Stimulated activated CD8-positive, alpha-beta memory T cell treated with anti-CD3 and anti-CD28 coated beads, Interleukin-7, amount 100 ng/mL, for 48 hours (primary cell): Measurements from ENCODE around the gene RACK1.
A peak's percentile ranks its signal among the peaks of the same experiment; 100 is the strongest.

Source experiments
- DNase-seq, 2 donors: peaks; one replicate each; pipeline ENCODE4 v3.0.0-alpha.2; 2020; ENCODE audit warnings: low read depth in 1 of 2; ENCODE audit errors: extremely low read depth in 1 of 2

RACK1 gene

DNA sequence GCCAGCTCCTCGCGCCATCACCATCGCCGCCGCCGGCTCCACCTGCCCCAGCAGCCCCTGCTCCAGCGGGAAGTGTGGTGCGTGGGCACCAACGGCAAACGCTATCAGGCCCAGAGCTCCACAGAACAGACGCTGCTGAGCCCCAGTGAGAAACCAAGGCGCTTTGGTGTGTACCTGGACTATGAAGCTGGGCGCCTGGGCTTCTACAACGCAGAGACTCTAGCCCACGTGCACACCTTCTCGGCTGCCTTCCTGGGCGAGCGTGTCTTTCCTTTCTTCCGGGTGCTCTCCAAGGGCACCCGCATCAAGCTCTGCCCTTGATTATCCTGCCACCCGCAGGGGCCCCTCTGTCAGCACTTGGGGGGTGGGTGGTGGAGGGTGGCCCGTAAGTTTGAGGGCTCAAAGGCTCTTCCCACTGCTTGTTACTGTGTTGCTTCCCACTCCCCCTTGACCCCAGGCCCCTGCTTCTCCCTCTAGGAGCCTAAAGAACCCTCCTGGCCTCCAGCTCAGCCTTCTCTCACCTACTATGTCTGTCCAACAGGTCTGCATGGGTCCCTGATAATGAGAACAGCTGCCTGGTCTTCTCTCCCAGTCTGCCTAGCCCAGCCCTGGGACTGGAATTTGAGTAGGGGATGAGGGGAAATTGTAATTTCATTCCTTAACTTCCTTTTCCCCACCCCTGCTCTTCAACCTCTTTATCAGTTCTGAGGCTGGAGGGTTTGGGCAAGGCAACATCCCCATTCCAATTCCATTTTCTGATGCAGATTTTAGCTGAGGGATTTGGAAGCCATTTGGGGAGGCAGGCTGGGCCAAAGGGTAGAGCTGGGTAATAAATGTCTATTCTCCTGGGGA, 9.0 kb downstream of the RACK1 start:
- no peak for DNase-seq

DNA sequence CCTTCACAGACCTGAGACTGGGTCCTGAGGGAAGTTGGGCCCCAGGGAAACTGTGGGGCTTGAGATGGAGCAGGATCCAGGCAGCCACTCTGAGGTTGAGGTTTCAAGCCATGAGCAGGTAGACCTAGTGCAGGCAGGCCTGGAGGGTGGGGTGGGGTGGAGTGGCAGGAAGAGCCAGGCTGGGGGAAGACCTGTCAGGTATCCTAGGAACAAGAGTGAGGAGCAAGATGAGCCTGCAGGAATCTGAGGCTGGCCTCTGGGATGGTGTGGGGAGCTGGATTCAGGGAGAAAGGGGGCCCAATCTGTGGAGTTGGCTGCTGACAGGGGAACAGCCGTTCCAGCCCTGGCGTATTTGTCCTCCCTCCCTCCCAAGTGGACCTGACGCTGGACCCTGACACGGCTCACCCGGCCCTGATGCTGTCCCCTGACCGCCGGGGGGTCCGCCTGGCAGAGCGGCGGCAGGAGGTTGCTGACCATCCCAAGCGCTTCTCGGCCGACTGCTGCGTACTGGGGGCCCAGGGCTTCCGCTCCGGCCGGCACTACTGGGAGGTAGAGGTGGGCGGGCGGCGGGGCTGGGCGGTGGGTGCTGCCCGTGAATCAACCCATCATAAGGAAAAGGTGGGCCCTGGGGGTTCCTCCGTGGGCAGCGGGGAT, 9.8 kb downstream of the RACK1 start:
- DNase-seq = no peak

DNA sequence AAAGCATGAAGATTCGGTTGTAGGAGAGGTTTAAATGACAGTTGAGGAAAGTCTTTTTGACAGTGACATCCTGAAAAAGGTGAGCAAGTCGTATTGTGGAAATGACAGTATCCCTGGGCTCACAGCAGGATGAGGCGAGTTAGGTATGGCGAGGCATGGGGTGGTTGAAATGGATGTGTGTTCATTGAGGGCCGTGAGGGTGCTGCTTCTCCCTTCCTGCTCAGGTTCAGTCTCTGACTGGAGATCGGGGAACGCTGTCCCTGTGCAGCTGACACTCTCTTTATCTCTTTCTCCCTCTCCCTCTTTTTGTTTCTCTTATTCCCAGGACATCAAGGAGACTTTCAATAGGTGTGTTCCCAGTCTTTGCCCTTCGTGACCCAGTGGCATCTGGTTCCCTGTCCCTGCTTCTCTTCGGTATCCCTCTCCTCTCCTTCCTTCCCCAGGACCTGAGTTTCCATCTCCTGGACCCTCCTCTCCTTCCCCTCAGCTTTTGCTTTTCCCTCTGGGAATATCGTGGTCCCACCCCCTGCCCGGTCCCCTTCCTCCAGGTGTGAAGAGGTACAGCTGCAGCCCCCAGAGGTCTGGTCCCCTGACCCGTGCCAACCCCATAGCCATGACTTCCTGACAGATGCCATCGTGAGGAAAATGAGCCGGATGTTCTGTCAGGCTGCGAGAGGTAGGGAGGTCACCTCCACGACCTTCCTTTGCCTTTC, 10.5 kb downstream of the RACK1 start:
- DNase-seq = no peak

DNA sequence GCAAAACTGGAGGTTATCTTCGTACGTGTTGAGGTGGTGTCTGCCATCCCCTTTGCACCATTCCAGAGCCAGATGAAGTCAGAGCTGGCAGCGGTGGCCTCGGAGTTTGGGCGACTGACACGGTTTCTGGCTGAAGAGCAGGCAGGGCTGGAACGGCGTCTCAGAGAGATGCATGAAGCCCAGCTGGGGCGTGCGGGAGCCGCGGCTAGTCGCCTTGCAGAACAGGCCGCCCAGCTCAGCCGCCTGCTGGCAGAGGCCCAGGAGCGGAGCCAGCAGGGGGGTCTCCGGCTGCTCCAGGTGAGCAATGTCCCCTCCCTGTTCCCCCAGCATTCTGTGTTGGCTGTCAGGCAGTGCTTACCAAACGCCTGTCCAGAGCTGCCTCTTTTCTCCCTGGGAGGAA, 11.1 kb downstream of the RACK1 start:
- no peak for DNase-seq

DNA sequence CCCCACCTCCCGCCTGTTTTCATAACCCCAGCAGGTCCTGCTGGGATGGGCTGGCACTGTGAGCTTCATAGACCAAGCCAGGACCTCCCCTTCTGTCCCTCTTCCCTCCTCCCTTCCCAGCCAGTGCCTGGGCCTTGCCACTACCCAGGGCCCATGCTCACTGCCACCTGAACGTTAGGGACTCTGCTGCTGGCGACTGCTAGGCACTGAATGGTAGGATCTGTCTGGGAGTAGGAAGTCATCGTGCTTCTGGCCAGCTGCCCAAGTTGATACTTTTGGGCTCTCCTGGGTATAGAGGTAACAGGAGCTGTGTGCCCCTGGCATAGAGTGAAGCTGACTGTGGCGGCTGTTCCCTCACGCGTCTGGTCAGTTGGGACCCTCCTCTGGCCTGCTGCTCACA, 12.3 kb downstream of the RACK1 start:
- no peak for DNase-seq

DNA sequence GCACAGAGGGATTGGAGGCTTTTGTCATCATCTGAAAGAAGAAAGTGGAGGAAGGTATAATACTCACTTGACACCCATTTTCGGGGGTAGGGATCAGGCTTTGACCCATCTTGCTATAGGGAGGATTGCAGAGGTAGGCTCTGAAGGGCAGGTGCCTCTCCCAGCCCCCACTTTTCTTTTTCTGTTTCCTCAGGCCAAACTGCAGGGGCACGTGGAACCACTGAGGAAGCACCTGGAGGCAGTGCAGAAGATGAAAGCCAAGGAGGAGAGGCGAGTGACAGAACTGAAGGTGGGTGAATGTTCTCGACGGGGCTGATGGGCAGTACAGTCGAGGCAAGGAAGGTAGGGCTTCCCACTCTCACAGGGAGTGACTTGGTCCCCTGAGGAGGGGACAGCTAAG, 13.2 kb downstream of the RACK1 start:
- DNase-seq = no peak

DNA sequence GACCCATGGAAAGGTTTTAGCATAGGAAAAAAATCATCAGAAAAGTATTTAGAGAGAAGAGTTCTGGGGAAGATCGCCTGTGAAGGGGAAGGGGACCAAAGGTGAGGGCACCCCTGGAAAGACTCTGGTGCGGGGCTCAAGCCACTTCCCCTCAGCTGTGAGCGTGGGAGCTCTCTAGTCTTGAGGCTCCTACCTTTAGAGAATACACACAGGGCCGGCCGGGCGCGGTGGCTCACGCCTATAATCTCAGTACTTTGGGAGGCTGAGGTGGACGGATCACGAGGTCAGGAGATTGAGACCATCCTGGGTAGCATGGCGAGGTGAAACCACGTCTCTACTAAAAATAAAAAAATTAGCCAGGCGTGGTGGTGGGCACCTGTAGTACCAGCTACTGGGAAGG, 13.7 kb downstream of the RACK1 start:
- no peak for DNase-seq

DNA sequence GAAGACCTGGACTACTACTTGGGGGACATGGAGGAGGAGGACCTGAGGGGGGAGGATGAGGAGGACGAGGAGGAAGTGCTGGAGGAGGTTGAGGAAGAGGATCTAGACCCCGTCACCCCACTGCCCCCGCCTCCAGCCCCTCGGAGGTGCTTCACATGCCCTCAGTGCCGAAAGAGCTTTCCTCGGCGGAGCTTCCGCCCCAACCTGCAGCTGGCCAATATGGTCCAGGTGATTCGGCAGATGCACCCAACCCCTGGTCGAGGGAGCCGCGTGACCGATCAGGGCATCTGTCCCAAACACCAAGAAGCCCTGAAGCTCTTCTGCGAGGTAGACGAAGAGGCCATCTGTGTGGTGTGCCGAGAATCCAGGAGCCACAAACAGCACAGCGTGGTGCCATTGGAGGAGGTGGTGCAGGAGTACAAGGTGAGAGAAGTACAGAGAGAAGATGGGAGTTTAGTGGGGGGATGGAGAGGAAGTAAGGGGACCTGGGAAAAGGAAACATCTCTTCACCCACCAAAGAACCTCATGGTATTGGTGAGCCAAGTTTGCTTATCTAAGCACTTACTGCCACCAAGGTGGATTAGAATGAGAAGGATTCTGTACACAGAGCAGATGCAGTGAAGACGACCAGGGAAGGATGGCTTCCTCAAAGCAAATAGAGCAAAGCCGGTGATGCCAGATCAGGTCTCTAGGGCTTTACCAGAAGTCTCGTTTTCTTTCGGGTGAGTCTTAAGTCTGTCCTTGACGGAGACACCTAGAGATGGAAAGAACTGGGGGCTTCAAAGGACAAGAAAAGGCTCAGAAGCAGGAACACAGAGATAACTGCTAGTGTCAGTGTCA, 19.1 kb downstream of the RACK1 start:
- DNase-seq = no peak

DNA sequence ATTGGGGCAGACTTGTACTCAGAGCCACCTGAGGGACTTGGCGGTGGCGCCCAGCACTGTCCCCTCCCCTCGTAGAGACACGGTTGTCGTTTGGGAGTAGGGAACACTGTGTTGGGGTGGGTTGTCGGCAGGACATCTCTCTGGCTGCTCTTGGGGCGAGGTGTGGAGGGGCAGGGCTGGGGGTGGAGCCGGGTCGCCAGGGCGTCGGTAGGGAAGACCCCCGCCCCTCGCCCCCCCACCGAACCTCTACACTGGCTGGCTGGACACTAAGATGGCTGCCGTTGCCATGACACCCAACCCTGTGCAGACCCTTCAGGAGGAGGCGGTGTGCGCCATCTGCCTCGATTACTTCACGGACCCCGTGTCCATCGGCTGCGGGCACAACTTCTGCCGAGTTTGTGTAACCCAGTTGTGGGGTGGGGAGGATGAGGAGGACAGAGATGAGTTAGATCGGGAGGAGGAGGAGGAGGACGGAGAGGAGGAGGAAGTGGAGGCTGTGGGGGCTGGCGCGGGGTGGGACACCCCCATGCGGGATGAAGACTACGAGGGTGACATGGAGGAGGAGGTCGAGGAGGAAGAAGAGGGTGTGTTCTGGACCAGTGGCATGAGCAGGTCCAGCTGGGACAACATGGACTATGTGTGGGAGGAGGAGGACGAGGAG, 19.8 kb downstream of the RACK1 start:
- DNase-seq = no peak

DNA sequence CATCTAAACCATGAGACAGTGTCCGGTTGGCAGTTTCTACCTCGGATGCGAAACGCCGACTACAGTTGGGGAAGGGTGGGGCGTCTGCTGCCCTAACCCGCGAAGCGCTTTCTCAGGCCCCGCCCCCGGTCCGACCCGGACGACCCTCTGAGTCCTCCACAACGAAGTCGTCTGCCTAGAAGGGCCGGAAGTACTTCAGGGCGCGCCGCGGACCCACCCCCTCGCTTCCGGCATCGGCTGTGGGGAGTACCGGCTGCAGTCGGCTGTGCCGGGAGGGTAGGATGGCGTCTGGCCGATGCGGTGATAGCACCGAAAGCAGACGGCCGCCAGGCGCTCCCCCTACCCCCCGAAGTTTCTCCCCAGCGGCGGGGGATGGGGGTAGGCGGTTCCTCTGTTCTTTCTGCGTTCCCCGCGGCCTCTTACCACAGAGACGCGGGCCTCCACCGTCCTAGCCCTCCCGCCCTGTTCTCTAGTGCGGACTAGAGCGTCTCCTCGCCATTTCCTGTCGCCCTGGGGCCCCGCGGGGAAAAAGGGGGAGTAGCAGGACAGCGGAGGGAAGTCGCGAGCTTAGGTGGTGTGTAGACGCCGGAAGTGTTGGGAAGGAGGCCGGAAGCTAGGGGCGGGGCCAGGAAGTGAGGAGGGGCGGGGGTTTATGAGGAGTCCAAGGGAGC, 20.5 kb downstream of the RACK1 start, which contains the start of gene TRIM41:
Gene TRIM41, plus strand, starts transcription at position 224 of the 671 bp plus-strand sequence. CDS start 719 bp downstream, outside the sequence.
- DNase-seq = peak; percentile 97 to 99

DNA sequence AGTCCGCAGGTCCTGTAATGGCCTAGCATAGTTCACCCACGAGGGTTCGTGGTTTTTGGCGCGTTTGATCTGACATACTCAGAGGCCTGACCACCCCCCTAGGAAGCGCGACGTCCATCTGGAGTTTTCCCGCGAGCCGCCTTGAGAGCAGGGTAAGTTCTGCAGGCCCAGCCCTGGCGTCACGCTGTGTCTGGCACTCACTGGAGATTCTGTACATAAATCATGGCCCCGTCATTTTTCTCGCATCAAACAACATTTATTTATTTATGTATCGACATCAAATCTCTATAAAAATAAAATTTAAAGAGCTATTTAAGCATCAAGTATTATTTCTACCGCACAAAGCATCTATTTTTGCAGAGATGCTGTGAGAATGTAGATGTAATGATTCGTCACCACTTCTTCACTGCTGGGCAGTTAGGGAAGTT, 21.1 kb downstream of the RACK1 start:
- no peak for DNase-seq

DNA sequence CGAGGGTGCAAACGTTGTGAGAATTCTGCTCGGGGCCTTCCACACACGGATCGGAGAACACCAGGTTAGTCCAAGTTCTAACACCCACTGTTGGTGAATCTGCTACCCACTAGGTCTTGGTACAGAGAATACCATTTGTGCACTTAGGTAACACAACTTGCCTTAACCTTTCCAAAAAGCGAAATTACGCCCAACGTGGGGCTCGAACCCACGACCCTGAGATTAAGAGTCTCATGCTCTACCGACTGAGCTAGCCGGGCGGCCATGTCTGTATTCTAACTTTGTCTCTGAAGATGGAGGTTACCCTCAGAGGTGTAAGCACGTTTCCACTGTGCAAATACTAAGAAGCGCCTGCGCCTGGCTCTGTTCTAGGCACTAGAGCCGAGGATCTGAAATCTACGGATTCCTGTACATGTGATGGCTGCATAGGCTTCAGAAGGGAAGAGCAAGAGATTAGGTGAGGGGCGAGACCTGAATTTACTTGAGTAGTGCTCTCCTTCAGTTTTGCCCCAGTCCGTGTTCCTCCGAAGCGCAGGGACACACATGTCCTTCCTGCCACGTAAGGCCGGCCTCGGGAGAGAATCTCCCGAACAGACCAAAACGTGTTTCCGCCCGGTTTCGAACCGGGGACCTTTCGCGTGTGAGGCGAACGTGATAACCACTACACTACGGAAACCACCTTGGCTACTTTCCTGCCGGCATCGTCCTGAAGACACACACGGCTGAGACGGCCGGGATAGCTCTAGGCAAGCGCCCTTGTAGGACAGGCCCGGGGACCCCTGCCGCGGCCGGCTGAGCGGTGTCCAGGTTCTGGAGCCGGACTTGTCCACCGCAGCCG, 21.7 kb downstream of the RACK1 start:
- peak; percentile 89 to 91 for DNase-seq

DNA sequence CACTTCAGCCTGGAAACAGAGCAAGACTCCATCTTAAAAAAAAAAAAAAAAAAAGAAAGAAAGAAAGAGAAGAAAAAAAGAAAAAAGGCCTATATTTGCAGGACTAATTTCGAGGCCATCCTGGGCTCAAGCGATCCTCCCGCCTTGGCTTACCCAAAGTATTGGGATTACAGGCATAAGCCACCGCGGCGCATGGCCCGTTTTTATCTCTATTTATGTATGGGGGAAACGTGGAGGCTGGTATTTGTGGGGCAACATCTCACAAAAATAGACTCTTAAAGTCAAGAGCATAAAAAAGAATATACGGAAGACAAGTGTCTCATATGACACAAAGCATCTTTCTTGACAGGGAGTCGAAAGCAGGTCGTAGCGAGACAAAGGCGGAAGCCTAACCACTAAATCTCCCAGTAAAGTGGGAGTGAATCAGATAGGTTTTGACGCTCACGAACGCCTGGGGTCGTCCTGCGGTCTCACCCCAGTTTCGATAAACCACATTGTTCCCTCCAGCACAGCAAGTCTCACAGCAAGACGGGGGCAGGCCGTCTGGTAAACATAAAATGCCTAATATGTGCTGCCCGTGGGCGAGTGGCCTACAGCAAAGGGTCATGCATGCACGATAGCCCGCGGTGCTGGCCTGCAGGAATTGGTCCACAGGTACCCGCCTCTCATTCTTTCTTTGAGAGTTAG, 22.5 kb downstream of the RACK1 start:
- peak in 1 of 2 donors; percentile 56 for DNase-seq

DNA sequence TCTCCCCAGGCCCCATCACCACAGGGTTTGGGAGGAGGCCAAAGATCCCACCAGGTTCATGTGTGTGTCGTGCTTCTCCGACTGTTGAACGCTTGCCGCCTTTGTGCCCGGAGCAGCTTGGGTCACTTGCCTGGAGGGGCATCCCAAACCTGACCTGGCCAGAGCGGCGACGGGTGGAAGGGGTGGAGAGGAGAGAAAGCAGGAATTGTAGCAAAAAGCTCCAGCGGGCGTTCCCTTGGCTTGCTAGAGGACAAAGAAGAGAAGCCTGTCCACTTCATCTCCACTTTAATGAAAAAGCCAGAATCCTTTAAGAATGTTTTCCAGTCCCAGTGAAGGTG, 23.6 kb downstream of the RACK1 start:
- DNase-seq = no peak

DNA sequence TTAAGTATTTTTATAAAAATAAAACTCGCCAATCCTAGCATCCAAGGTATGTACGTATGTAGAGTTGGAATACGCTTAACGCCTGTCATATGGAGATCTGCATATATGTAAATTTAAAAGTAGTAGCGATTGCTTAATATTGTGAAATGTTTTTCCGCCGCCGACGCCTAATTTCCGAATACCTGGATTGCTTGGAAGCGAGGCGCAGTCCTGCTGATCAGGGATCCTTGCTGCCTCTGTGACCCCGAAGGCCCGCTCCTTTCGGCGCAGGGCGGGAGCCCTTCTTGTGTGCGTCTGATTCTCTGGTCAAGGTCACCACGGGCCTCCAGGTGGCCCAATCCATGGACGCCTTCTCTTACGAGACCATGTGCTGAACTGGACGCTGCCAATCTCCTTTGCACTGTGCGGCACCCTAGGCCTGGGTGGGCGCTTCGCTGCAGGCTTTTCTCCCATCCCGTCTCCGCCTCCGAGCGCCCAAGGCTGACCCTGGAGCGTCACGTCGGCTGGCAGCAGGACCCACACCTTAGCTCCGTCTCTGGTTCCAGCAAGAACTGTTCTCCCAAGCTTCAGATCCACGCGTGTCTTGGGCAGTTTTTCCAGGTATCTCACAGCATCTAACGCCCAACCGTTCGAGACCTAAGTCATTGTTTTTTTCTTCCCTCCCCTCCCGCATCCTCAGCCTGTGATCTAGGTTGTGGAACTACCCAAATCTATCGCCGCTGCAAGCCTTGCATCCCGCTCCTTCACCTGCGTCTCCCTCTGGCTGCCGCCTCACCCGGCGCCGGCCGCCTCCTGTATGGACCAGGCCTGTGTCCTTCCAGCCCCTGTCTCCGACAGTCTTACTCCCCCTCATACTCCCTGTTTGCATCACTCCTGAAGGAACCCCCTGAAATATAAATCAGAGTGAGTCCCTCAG, 24.2 kb downstream of the RACK1 start:
- DNase-seq = no peak

DNA sequence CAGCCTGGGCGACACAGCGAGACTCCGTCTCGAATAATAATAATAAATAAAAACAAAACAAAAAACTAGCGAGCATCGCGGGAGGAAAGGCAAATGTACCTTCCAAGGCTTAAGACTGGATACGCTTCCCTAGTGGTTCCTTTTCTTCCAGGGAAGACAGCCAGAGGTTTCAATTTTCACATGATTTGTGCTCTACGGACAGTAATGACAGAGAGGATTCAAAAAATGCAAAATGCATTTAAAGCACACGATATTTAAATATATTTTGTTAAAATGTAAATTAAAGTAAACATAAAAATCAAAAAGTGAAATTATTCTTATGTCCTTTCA, 24.9 kb downstream of the RACK1 start:
- no peak for DNase-seq

DNA sequence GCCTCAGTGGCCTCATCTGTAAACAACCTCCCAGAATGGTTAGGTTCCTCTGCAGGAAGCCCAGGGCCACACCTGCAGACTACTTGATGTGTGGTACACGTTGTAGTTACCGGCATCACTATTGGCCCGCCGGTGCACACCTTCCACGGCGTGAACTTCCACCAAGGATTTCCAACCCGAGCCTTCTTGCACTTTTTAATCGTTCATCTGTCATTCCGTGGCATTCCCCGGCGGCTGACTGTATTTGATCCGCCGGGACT, 26.0 kb downstream of the RACK1 start:
- DNase-seq = no peak
